M059J (cell line): ENCODE measurements around the gene INS. TPM values are rescaled to one million over a fixed set of nuclear protein-coding genes. Genes with fewer than 3 reads are reported as not detected.

Source experiments
- DNase-seq: peaks from one replicate; pipeline ENCODE4 v3.0.0-alpha.2; 2012; ENCODE audit warnings: low read depth
- total RNA-seq: library from RNA; depleted of rRNA; stranded (reverse); fragments of >200 nt; shearing (Covaris generic); gene quantifications from 2 replicates; pipeline ENCODE4 v1.2.3, GENCODE V29; 2014

INS gene
- total RNA-seq, 1 experiment from 2014 or later, result not detected

DNA sequence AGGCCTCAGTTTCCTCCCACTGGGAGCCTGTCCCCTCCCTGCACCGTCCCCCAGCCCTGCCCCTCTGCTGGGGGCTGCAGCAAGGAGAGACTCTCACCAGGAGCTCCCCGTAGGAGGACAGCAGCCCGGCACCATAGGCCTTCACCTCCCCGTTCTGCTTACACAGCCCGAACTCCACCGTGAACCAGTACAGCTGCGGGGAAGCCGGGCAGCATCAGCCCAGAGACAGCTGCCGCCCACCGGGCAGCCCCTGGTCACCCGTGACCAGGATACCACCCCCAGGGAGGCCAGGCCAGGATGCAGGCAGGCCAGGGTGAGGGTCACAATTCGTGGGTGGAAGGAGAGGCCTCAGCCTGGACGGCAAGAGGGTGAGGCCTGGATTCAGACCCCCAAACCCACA, 4.6 kb upstream of the INS start:
- DNase-seq, result no peak

GRCh38 chr11:2164861-2165555, 4.0 kb upstream of the INS start:
- DNase-seq, result no peak

GRCh38 chr11:2164081-2164480, 3.1 kb upstream of the INS start:
- DNase-seq, result no peak

- DNase-seq, result no peak
Observed at GRCh38 chr11:2163428-2163978, 2.5 kb upstream of the INS start.

DNA sequence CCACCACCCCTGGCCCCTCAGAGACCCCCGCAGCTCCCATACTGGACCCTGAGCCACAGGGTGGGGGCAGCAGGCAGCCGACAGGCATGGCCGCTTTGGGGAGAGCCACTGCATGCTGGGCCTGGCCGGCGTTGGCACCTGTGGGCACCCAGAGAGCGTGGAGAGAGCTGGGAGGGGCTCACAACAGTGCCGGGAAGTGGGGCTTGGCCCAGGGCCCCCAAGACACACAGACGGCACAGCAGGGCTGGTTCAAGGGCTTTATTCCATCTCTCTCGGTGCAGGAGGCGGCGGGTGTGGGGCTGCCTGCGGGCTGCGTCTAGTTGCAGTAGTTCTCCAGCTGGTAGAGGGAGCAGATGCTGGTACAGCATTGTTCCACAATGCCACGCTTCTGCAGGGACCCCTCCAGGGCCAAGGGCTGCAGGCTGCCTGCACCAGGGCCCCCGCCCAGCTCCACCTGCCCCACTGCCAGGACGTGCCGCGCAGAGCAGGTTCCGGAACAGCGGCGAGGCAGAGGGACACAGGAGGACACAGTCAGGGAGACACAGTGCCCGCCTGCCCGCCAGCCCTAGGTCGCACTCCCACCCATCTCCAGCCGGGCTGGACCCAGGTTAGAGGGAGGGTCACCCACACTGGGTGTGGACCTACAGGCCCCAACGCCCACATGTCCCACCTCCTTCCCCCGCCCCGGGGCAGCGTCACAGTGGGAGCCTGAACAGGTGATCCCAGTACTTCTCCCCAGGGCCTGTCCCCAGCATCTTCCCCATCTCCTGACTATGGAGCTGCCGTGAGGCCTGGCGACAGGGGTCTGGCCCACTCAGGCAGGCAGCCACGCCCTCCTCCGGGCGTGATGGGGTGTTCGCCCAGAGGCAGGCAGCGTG, 1.2 kb downstream of the INS start:
- no peak for DNase-seq

DNA sequence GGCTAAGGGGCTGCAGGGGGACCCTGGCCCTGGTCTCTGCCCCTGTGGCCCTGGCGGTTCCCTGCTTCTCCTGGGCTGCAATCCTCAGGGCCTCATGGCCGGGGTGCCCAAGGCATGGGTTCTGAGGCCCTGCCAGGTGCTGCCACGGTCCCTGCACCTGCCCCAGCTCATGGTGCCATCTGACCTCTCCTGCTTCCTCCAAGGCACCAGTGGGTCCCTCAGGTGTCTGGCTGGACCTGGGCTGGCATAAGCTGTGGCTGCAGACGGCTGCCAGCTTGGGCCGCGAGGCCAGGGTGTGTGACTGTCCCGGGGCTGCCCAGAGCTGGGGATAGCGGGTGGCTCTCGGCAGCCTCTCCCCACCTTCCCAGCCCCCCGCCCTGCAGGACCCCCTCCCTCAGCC, 2.0 kb downstream of the INS start:
- DNase-seq, result no peak

- DNase-seq, result no peak
Observed at GRCh38 chr11:2158296-2158737, 2.7 kb downstream of the INS start.

- DNase-seq, result no peak
Observed at GRCh38 chr11:2157294-2158040, 3.5 kb downstream of the INS start.

DNA sequence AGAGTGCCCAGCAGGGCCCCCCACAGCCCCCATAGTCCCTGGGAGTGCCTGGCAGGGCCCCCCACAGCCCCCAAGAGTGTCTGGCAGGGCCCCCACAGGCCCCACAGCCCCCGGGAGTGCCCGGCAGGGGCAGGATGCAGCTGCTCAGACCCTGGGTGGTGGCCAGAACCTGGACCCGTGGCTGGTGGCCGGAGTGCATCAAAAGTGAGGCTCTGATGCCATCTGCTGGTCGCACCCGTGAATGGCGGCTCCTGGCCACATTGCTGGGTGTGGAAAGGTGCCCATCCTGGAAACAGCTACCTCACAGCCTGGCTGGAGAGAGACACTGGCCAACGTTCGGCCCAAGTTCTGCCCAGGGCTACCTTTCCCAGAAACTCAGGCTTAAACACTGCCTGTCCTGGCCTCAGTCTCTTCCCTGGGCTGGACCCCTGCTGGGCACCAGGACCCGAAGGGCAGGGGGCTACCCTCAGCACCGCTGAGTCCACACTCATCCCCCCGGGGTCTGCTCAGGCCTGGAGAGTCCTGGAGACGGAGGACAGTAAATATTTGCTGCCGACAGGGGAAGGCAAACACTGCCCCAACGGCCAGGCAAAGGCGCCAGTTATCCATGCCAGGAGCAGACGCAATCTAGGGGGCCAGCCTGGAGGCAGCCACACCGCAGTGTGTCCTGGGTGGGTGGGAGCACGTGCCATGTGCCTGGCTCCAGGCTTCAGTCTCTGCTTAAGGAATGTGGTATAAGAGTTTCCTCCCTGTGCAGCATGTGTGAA, 4.4 kb downstream of the INS start:
- peak; percentile 65 for DNase-seq

- DNase-seq, result no peak
Observed at GRCh38 chr11:2155511-2155910, 5.5 kb downstream of the INS start.

DNA sequence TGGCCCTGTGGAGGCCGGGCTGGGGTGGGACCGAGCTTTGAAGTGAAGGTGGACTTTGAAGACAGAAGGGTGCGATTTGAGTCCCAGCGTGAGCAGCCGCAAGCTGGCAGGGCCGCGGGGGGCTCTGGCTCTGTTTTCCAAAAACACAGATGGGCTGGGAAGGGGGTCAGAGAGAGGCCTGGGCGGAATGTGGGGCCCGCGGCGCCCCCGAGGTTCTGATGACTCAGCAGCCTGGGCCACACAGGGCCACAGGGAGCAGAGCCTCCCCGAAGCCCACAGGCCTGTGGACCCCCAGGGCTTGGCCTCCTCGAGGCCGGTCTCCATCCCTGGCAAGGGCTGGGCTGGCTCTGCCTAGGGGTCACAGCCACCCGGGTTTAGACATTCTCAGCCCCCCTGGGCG, 6.1 kb downstream of the INS start:
- DNase-seq, result no peak

DNA sequence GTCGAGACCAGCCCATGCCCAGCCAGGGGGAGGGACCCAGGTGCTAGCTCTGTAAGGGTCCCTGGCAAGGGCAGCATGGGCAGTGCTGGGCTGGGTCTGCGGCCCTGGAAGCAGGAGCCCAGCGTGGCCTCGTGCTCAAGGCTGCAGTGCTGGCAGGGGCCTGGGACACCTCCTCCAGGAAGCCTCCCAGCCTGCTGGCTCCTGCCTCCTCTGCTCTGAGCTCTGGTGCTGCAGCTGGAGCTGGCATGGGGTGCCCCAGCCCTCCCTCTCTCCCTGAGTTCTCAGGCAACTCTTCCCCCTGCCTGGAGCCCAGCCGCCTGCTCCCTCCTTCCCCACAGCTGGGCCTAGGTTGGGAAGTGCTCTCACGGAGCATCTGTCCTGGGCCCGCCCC, 6.8 kb downstream of the INS start:
- no peak for DNase-seq

GRCh38 chr11:2153581-2154194, 7.3 kb downstream of the INS start:
- no peak for DNase-seq

DNA sequence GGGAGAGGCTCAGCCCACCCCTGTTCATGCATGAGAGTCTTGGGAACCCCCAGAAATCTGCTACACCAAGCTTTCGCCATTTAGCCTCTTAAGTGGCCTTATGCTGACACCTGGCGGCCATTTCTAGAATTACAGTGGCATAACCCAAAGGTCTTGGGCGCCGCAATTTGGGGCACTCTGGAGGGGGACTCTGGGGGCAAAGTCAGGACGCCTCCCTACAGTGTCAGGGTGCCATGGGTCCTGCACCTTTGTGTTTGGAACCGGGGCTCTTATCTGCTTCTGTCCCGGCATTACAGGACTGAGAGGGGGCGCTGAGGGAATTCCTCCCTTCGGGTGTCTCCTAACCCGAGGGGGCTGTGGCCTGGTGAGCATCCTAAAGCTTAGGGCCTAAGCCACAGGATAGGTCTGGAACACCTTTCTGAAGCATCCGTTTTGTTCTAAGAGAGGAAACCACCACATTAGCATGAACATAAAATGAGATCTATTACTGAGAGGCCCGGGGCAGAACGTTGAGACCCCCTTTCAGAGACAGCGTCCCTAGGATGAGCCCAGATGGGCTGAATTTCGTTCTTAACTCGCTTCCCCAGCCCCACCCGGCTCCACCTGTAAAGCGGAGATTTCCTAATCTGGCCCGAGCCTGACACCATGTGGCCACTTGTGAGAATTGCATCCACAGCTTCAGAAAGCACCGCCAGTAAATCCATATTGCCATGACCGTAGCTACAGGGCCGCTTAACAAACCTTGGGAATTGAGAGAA, 9.3 kb downstream of the INS start:
- peak; percentile 66 for DNase-seq

DNA sequence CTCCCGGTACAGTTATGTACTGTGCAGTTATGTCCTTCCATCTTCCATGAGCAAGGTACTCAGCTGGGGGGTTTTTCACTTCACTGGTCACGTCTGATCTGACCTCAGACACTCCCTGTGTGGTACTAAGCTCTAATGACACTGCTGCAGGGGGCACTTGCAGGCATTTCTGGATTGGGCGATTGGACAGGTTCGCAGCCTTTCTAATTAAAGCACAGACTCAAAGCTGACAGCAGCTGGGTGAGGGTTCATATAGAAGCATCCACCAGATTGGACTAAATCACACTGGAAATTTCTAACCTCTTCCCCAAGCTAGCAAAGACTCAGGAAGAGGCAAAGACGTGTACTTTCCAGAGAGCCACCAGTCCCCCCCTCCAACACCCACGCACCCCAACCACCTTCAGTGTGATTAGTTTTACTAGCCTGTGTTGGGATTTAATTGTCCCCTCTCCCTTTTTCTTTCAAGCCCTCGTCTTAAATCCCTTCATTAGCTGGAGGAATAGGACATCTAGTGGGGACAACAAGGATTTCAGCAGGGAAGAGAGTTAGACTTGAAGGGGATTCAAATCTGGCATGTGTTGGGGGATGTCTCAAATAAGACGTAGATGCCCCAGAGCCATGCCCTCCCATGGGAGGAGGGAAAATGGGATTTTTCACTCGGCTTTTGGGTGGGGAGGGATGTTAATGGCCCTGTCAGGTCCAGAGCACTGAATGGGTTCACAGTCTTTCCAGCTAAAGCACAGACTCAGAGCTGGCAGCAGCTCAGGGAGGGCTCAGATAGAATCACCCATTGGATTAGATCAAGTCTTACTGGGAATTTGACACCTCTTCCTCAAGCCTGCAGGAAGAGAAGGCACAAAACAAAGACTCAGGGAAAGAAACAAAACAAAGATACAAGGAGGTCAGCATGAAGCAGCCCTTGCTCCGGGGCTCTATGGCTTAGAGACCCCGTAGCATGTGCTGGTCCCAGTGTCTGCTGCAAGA, 10.9 kb downstream of the INS start:
- DNase-seq, result peak; percentile 53

DNA sequence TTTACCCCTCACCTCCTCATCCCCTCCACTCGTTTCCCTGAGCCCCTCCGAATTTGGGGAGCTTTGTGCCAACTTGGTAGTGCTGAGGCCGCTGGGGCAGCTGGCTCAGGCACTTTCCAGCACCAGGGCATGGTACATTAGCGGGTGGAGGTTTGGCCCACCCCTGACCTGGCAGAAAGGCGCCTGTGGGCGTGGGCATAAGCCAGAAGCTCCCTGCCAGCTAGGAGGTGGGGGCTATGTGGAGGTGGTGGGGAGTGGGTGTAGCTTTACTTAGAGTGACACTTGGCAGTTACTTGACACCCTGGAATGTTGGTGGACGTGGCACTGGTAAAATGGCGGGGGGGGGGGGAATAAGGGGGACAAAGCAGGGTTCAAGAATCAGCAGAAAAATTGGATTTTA, 11.5 kb downstream of the INS start:
- no peak for DNase-seq

DNA sequence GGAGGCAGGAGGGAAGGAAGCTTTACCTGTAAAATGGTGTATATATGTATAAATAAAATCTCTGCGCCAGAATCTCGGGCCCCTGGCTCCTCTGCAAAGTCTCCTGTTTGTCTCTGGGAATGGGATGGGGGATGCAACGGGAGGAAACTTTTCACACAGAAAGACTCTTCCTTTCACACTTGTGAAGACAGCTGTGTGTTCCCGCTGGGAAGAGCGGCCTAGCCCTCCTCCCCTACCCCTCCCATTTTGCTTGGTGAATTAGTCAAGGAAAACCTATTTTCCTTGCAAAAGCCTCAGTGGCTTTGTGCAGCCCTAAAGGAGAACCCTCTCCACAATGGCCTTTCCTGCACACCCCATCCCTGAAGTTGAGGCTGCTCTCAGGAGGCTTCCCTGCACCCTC, 12.4 kb downstream of the INS start:
- DNase-seq, result no peak

- DNase-seq, result no peak
Observed at GRCh38 chr11:2147391-2147790, 13.6 kb downstream of the INS start.

DNA sequence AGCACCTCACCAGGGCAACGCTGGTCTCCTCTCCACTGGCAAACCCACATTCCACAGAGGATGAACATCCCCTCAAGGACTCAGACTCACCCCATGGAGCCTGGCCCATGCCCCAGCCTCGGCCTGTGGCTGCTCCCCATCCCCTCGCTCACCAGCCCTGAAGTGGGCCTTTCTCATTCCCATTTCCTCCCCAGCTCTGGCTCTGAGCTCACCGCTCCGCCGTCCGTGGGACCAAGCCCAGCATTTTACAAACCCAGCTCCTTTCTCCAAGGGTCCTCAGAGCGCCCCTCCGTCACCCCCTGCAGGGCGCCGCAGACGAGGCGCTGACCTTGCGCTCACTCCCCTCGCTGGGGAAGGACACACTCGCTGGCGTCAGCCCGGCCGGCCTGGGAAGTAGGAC, 15.0 kb downstream of the INS start:
- no peak for DNase-seq
